ENCODE results near the gene SNCG.
A peak's percentile ranks its signal among the peaks of the same experiment; 100 is the strongest.

Gene SNCG

GRCh38 chr10:86943316-86944030 lies 14.9 kb upstream of the SNCG start:
- Histone ChIP-seq H3K27ac (peak overlapping the region in 1 of 2 donors; percentile 60), H3K4me1 (peaks cover 3 to 56% (median 28%) of the 10 kb centered on the region in 4 donors), H3K9me3 (no peaks in the 10 kb centered on the region), H3K36me3 (peaks cover 0 to 19% (median 0%) of the 10 kb centered on the region in 3 donors), H3K4me3 (no peak overlapping the region), H3K27me3 (no peaks in the 10 kb centered on the region)
- intact Hi-C loops (cut with DNase I; ENCODE audit: low total_unique reads): loop anchor here (2.0 kb wide), 1 partner anchor 19 kb away; no protein-coding TSS in a partner anchor
- TF ChIP-seq, protein P1, sequence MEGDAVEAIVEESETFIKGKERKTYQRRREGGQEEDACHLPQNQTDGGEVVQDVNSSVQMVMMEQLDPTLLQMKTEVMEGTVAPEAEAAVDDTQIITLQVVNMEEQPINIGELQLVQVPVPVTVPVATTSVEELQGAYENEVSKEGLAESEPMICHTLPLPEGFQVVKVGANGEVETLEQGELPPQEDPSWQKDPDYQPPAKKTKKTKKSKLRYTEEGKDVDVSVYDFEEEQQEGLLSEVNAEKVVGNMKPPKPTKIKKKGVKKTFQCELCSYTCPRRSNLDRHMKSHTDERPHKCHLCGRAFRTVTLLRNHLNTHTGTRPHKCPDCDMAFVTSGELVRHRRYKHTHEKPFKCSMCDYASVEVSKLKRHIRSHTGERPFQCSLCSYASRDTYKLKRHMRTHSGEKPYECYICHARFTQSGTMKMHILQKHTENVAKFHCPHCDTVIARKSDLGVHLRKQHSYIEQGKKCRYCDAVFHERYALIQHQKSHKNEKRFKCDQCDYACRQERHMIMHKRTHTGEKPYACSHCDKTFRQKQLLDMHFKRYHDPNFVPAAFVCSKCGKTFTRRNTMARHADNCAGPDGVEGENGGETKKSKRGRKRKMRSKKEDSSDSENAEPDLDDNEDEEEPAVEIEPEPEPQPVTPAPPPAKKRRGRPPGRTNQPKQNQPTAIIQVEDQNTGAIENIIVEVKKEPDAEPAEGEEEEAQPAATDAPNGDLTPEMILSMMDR (IDR thresholded peaks at IDR 0.05): no peak
- peak in 1 of 2 donors; percentile 20 for DNase-seq

DNA sequence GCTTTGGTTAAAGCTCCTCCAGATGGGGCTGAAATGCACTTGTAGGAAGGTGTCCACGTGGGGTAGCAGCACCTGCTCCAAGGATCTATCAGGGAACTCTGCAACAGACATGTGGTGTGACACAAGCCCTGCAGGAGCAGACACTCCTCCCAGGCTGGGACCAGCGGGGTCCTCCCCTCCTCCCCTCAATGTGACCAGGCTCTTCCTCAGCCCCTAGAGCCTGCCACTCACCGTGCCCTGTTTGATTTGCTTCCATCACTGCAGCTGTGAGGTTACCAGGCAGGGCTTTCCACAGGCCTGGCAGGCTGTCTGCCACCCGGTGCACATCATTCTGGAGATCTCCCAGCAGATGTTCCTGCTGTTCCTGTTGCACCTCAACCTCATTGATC lies 14.4 kb upstream of the SNCG start:
- peaks cover 3 to 51% (median 28%) of the 10 kb centered on the region in 4 donors for H3K4me1 ChIP-seq
- DNase-seq: peak in 1 of 2 donors; percentile 18
- peaks cover 0 to 19% (median 0%) of the 10 kb centered on the region in 3 donors for H3K36me3 ChIP-seq
- intact Hi-C loops (cut with DNase I; ENCODE audit: low total_unique reads): no loop called here
- H3K27ac ChIP-seq: peak overlapping the region in 1 of 2 donors; percentile 60
- no peaks in the 10 kb centered on the region for H3K9me3 ChIP-seq
- no peaks in the 10 kb centered on the region for H3K27me3 ChIP-seq
- no peak overlapping the region for H3K4me3 ChIP-seq
- TF ChIP-seq, protein P1 (IDR thresholded peaks at IDR 0.05): no peak

- intact Hi-C loops (cut with DNase I; ENCODE audit: low total_unique reads): no loop called here
- Histone ChIP-seq H3K27me3 (no peaks in the 10 kb centered on the region), H3K27ac (peak overlapping the region; percentile 60 to 68), H3K36me3 (peaks cover 0 to 19% (median 0%) of the 10 kb centered on the region in 3 donors), H3K9me3 (no peaks in the 10 kb centered on the region), H3K4me3 (no peak overlapping the region), H3K4me1 (peaks cover 3 to 48% (median 28%) of the 10 kb centered on the region in 4 donors)
- no peak for DNase-seq
- TF ChIP-seq, protein P1 (IDR thresholded peaks at IDR 0.05): no peak
Observed at GRCh38 chr10:86944471-86944870, 13.9 kb upstream of the SNCG start.

- Histone ChIP-seq H3K27ac (peak overlapping the region; percentile 60 to 68), H3K27me3 (no peaks in the 10 kb centered on the region), H3K4me1 (peaks cover 3 to 44% (median 26%) of the 10 kb centered on the region in 4 donors), H3K9me3 (no peaks in the 10 kb centered on the region), H3K36me3 (peaks cover 0 to 19% (median 0%) of the 10 kb centered on the region in 3 donors), H3K4me3 (no peak overlapping the region)
- peak in 1 of 2 donors; percentile 11 for DNase-seq
- TF ChIP-seq, protein P1 (IDR thresholded peaks at IDR 0.05): no peak
- intact Hi-C loops (cut with DNase I; ENCODE audit: low total_unique reads): no loop called here
Observed at GRCh38 chr10:86944907-86945306, 13.5 kb upstream of the SNCG start.

DNA sequence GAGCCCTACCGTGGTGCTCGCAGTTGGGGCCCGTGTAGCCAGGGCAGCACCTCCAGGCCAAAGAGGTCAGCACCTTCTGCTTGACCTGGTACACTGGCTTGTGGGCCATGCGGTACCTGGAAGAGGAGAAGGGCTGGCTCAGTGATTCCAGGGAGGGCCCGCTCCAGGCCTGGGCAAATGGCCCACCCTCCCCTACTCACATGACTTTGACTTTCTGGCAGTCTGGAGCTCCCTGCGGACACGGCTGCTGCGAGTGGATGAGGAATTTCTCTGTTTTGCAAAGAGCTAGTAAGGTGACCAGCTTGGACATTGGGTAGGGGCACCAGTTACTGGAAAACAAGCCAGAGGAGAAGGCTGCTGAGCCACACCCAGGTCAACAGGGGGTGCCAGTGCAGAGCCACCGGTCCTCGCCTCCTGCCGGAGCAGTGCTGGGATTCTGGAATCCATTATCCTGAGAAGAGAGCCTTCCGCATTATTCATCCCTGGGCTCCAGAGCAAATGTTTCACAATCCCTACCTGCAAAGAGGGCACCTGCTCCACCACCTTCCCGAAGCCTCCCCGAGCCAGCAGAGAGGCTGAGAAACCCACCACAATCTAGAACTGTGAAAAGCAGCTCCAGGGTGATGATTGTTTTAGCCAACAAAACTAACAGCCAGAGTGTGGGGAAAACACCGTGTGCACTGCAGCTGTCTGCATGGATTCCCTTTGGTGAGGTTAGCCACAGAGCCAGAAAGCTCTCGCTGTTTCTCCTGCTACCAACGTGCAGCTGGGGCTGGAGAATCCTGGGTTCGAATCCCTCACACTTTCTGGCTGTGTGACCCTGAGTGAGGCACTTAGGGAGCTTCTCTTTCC lies 12.8 kb upstream of the SNCG start:
- Histone ChIP-seq H3K4me1 (peaks cover 3 to 44% (median 26%) of the 10 kb centered on the region in 4 donors), H3K27me3 (no peaks in the 10 kb centered on the region), H3K27ac (peak overlapping the region; percentile 60 to 68), H3K36me3 (peaks cover 0 to 19% (median 0%) of the 10 kb centered on the region in 3 donors), H3K4me3 (peak overlapping the region in 1 of 2 donors; percentile 16), H3K9me3 (no peaks in the 10 kb centered on the region)
- TF ChIP-seq, protein P1 (IDR thresholded peaks at IDR 0.05): peak; percentile 26 to 37
- intact Hi-C loops (cut with DNase I; ENCODE audit: low total_unique reads): no loop called here
- DNase-seq: peak; percentile 63 to 86
